Fibroblast of upper back skin (primary cell): ENCODE measurements around the gene IPO7.
"Not testable (repeated sequence)": the region's sequence is repeated elsewhere in the genome, so short reads cannot be mapped to it uniquely, and the experiment has no call there.

Experiments used
- DNase-seq: peaks from one replicate; pipeline ENCODE4 v3.0.0-alpha.2; 2013

The IPO7 gene

GRCh38 chr11:9384535-9385326 is at the start of gene IPO7:
Gene IPO7 (plus strand): TSS chr11:9384652. CDS start chr11:9384764, 112 bp downstream.
- peak; percentile 93 for DNase-seq

GRCh38 chr11:9341638-9342178 is 42.7 kb upstream of the IPO7 start:
- DNase-seq = no peak

GRCh38 chr11:9344061-9344680 is 40.3 kb upstream of the IPO7 start:
- DNase-seq = no peak

GRCh38 chr11:9347100-9347499 is 37.4 kb upstream of the IPO7 start:
- no peak for DNase-seq

DNA sequence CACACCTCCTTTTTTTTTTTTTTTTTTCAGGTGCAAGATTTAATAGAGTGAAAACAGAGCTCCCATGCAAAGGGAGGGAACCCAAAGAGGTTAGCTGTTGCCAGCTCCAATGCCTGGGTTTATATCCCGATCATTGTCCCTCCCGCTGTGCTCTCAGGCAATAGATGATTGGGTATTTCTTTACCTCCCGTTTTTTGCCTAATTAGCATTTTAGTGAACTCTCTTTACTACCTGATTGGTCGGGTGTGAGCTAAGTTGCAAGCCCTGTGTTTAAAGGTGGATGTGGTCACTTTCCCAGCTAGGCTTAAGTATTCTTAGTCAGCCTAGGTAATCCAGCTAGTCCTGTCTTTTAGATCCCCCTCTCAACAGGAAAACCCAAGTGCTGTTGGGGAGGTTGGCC is 36.7 kb upstream of the IPO7 start:
- not testable (repeated sequence) for DNase-seq

DNA sequence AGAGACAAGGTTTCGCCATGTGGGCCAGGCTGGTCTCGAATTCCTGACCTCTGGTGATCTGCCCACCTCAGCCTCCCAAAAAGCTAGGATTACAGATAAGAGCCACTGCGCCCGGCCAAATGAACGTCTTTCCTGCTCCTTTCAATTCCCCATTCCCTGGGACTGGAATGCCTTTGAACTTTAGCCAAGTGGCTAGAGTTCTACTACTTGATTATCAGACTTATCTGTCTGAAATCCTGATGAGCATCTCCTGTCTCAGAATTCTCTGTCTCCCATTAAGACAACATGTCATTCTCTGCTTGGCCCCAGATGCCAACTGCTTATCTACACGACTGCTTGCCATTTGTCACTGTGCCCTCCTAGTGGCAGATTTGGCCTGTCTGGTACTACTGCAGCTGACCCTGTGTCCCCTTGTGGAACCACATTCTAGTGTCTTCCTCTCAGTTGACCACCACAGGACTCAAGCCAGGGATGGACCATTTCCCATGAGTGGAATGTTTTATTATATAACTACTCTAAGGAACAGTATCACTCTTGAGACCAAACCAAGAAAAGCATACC is 33.1 kb upstream of the IPO7 start:
- DNase-seq = no peak

- no peak for DNase-seq
Measured at GRCh38 chr11:9357041-9357440, 27.4 kb upstream of the IPO7 start.

DNA sequence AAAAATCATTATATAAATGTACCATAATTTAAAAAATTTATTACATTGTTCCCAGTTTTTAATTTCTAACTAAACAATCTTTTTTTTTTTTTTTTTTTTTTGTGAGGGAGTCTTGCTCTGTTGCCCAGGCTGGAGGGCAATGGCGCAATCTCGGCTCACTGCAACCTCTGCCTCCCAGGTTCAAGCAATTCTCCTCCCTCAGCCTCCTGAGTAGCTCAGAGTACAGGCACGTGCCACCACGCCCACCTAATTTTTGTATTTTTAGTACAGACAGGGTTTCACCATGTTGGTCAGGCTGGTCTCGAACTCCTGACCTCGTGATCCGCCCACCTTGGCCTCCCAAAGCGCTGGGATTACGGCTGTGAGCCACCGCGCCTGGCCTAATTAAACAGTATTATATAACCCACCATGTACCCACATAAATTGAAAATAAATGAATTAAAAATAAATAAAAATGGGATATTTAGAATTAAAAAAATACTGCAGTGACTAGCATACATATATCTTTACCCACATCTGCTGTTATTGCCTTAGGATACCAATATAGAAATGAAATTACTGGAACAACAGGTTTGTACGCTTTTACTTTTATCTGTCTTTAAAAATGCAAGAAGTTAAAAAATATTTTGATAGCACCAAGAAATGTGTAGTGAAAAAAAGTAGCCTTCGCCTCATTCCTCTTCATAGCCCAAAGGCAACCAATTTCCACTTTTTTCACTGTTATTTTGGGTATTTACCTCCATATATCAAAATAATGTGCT is 23.4 kb upstream of the IPO7 start:
- DNase-seq = not testable (repeated sequence)

DNA sequence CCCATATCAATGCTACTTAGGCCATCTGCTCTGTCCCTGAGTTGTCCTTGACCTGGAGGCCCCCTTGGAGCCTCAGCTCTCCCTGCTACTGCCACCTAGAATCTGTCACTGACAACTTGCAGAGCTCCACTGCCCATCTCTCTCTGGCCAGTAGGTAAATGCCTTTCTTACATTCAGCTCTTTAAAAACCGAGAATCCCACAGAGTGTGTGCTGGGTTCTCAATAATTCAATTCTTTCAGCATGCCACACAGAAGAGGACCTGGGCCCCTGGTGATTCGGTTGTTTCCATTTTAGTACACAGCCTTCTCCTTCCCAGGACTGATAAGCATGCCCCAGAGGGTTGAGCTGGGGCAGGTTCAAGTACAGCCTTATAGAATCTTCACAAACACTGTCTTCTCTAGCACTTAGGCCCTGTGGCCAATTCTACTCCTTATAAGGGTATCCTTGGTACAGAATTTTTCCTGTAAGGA is 22.0 kb upstream of the IPO7 start:
- peak; percentile 58 for DNase-seq

DNA sequence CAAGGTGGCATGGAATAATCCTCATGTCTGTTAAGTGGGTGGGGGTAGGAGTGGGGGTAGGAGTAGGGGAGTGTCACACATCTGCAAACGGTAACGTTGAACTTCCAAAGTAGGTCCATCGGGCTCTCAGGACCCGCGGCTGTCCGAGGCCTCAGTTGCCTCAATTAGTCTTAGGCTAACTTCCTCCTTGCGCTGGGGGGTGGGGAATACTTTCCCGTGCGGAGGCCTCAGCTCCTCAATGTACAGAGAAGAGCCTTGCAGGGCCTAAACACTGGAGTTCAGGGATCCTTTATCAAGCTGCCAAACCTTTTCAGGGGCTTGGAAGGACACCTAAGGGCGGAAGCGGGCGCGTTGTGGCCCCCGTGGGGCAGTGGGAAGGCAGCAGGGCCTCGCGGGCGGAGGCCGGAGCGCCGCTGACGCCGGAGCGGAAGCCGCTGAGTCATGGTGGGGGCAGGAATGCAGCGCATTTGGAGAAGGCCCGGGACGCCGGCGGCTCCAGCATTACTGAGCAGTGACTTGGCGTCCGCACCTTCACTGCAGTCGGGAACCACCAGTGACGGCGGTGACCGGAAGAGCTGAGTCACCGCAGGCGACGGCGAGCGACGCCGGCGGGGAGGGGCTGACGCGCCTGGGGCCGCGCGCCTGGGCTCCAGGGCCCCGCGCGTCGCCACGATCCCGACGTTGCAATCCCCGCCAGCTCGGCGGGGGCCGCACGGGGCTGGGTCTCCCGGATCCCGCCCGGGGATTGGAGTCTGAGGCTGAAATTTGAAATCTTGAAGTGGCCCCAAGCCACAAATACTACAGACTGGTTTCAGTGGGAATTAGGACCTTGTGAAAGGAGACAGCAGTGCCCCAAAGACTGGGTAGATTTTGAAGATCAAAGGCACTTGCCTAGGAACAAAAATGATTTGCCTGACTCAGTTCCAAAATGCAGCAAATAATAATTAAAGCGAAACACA is 20.2 kb upstream of the IPO7 start:
- peak; percentile 98 for DNase-seq

GRCh38 chr11:9367551-9367950 is 16.9 kb upstream of the IPO7 start:
- DNase-seq = no peak

- no peak for DNase-seq
Measured at GRCh38 chr11:9377036-9377435, 7.4 kb upstream of the IPO7 start.

- DNase-seq = no peak
Measured at GRCh38 chr11:9379041-9379440, 5.4 kb upstream of the IPO7 start.

DNA sequence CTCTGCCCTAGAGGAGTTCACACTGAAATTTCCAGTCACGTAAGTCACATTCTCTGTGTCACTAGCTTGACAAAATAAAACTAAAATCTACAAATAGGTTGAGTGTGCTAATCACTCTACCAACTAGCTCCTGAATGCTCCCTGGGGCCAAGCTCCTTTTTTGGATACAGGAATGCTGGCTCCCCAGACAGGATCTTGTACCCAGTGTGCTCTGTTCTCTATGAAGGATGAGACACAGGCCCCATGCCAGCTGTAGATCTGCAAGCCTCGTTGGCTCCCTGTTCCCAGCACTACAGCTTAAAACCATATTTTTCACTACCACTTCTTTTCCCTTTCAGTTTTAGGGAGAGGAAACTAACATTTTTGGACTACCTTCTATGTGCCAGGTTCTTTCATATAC is 3.7 kb upstream of the IPO7 start:
- DNase-seq = no peak

DNA sequence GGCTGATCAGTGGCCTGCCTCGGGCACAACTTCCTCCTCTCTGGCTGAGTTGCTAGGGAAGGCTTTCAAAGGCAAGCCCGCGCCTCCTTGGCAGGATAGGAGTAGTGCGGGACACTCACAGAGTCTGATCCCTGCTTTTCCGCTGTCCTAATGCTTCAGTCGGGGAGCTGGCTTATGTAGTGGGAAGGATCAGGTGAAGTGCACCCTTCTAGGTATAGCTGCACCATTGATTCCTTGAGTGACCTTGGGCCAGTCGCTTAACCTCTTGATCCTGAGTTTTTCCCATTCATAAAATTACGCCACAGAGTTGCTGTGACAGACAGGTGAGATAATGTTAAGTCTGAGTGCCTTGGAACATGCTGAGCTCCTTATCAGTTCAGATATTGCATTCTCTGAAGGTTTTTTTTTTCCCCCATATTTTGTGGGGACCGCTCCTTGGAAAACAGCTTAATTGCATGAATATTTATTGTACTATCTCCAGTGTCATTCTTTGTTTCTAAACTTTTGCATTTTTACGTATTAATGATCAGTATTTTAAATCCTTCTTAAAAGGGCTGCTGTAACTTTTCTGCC is 961 bp downstream of the IPO7 start:
- no peak for DNase-seq

DNA sequence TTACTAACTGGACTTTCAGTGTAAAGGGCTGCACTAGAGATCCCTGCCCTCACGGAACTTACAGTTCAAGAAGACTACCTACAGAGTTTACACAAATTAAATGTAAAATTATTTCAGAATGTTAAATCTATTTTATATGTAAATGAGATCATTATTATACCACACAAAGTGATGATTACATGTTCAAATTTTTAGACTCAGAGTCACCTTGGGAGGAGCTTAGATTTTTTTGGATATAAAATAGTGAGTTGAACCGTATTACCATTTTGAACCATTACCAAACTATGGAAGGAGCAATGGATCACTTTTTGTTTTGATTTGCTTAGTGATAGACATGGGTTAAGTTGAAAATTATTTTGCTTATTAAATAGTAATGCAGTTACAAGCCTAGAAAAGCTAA is 1.6 kb downstream of the IPO7 start:
- DNase-seq = no peak

GRCh38 chr11:9386901-9387300 is 2.4 kb downstream of the IPO7 start:
- DNase-seq = no peak

GRCh38 chr11:9396310-9396709 is 11.9 kb downstream of the IPO7 start:
- peak; percentile 41 for DNase-seq

DNA sequence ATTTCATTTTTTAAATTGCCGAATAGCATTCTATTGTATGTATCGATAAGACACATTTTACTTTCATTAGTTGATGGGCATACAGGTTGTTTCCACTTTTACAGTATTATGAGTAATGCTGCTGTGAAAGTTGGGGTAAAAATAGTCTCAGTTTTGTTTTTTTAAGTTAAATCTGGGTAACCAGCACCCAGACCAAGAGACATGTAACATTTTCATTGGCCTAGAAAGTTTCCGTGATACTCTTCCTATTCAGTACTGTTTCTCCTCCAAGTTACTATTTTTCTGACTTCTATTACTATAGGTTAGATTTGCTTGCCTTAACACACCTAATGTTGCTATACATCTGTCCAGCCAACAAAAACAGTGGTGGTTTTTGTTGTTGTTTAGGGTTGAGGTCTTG is 12.3 kb downstream of the IPO7 start:
- DNase-seq = no peak

GRCh38 chr11:9397746-9398680 is 13.6 kb downstream of the IPO7 start:
- DNase-seq = no peak
